HG03439 (cell line): ENCODE results near the gene VTI1A.
"Not testable (repeated sequence)": the region's sequence is repeated elsewhere in the genome, so short reads cannot be mapped to it uniquely, and the experiment has no call there.

ENCODE experiments used
- ATAC-seq: cut with Tn5 transposase; IDR thresholded peaks from one replicate; pipeline ENCODE4 v1.9.1; 2021; ENCODE audit warnings: mild to moderate bottlenecking, moderate library complexity; ENCODE audit not compliant: unreplicated experiment

The VTI1A gene

GRCh38 chr10:112538168-112538567 lies 91.2 kb downstream of the VTI1A start:
- ATAC-seq = no peak

GRCh38 chr10:112539340-112539739 lies 92.3 kb downstream of the VTI1A start:
- no peak for ATAC-seq

- ATAC-seq = not testable (repeated sequence)
These were observed 95.8 kb downstream of the VTI1A start for GRCh38 chr10:112542823-112543222.

- ATAC-seq = no peak
These were observed 99.5 kb downstream of the VTI1A start for GRCh38 chr10:112546474-112546873.

- no peak for ATAC-seq
These were observed 101.7 kb downstream of the VTI1A start for GRCh38 chr10:112548535-112549276.

GRCh38 chr10:112552593-112553110 lies 105.6 kb downstream of the VTI1A start:
- no peak for ATAC-seq

- no peak for ATAC-seq
These were observed 106.3 kb downstream of the VTI1A start for GRCh38 chr10:112553315-112553714.

- ATAC-seq = no peak
These were observed 107.2 kb downstream of the VTI1A start for GRCh38 chr10:112554263-112554662.

GRCh38 chr10:112557197-112557596 lies 110.2 kb downstream of the VTI1A start:
- no peak for ATAC-seq

GRCh38 chr10:112558476-112559142 lies 111.6 kb downstream of the VTI1A start:
- no peak for ATAC-seq

- no peak for ATAC-seq
These were observed 112.3 kb downstream of the VTI1A start for GRCh38 chr10:112559349-112559748.

GRCh38 chr10:112562122-112562521 lies 115.1 kb downstream of the VTI1A start:
- no peak for ATAC-seq

GRCh38 chr10:112562809-112563663 lies 116.0 kb downstream of the VTI1A start:
- ATAC-seq = no peak

- no peak for ATAC-seq
These were observed 117.3 kb downstream of the VTI1A start for GRCh38 chr10:112564337-112564736.

GRCh38 chr10:112565434-112566053 lies 118.5 kb downstream of the VTI1A start:
- ATAC-seq = no peak

- ATAC-seq = no peak
These were observed 123.6 kb downstream of the VTI1A start for GRCh38 chr10:112570585-112570984.

GRCh38 chr10:112579578-112579977 lies 132.6 kb downstream of the VTI1A start:
- ATAC-seq = no peak

- ATAC-seq = no peak
These were observed 133.3 kb downstream of the VTI1A start for GRCh38 chr10:112580267-112580666.

GRCh38 chr10:112581921-112582320 lies 134.9 kb downstream of the VTI1A start:
- no peak for ATAC-seq

GRCh38 chr10:112583236-112583939 lies 136.4 kb downstream of the VTI1A start:
- no peak for ATAC-seq
